ENCODE measurements around the gene SRCIN1.

The SRCIN1 gene

GRCh38 chr17:38563362-38564253 is 42.1 kb downstream of the SRCIN1 start:
- in situ Hi-C loops (cut with MboI; ENCODE audit: low sequenced_read_pairs), result no loop called here

- in situ Hi-C loops (cut with MboI; ENCODE audit: low sequenced_read_pairs), result no loop called here
These were observed 42.8 kb downstream of the SRCIN1 start for GRCh38 chr17:38562903-38563302.

GRCh38 chr17:38562215-38562569 is 43.6 kb downstream of the SRCIN1 start:
- in situ Hi-C loops (cut with MboI; ENCODE audit: low sequenced_read_pairs), result no loop called here

- in situ Hi-C loops (cut with MboI; ENCODE audit: low sequenced_read_pairs), result no loop called here
These were observed 44.1 kb downstream of the SRCIN1 start for GRCh38 chr17:38561416-38562214.

- in situ Hi-C loops (cut with MboI; ENCODE audit: low sequenced_read_pairs), result no loop called here
These were observed 45.0 kb downstream of the SRCIN1 start for GRCh38 chr17:38560503-38561318.

GRCh38 chr17:38559880-38560230 is 45.9 kb downstream of the SRCIN1 start:
- in situ Hi-C loops (cut with MboI; ENCODE audit: low sequenced_read_pairs), result no loop called here

GRCh38 chr17:38559051-38559879 is 46.5 kb downstream of the SRCIN1 start:
- in situ Hi-C loops (cut with MboI; ENCODE audit: low sequenced_read_pairs), result no loop called here

- in situ Hi-C loops (cut with MboI; ENCODE audit: low sequenced_read_pairs), result no loop called here
These were observed 47.1 kb downstream of the SRCIN1 start for GRCh38 chr17:38558728-38559050.

GRCh38 chr17:38557836-38558727 is 47.7 kb downstream of the SRCIN1 start:
- in situ Hi-C loops (cut with MboI; ENCODE audit: low sequenced_read_pairs), result no loop called here

GRCh38 chr17:38557396-38557795 is 48.4 kb downstream of the SRCIN1 start:
- in situ Hi-C loops (cut with MboI; ENCODE audit: low sequenced_read_pairs), result no loop called here

GRCh38 chr17:38556239-38556638 is 49.5 kb downstream of the SRCIN1 start:
- in situ Hi-C loops (cut with MboI; ENCODE audit: low sequenced_read_pairs), result no loop called here

- in situ Hi-C loops (cut with MboI; ENCODE audit: low sequenced_read_pairs), result no loop called here
These were observed 51.1 kb downstream of the SRCIN1 start for GRCh38 chr17:38554430-38555350.

GRCh38 chr17:38552343-38552742 is 53.4 kb downstream of the SRCIN1 start:
- in situ Hi-C loops (cut with MboI; ENCODE audit: low sequenced_read_pairs), result no loop called here

- in situ Hi-C loops (cut with MboI; ENCODE audit: low sequenced_read_pairs), result no loop called here
These were observed 54.6 kb downstream of the SRCIN1 start for GRCh38 chr17:38551121-38551520.

- in situ Hi-C loops (cut with MboI; ENCODE audit: low sequenced_read_pairs), result no loop called here
These were observed 55.1 kb downstream of the SRCIN1 start for GRCh38 chr17:38550661-38551060.

GRCh38 chr17:38549285-38549684 is 56.5 kb downstream of the SRCIN1 start:
- in situ Hi-C loops (cut with MboI; ENCODE audit: low sequenced_read_pairs), result no loop called here

GRCh38 chr17:38547444-38547843 is 58.3 kb downstream of the SRCIN1 start:
- in situ Hi-C loops (cut with MboI; ENCODE audit: low sequenced_read_pairs), result no loop called here

GRCh38 chr17:38546396-38546795 is 59.4 kb downstream of the SRCIN1 start:
- in situ Hi-C loops (cut with MboI; ENCODE audit: low sequenced_read_pairs), result no loop called here
